Astrocyte (in vitro differentiated cells and primary cell): ENCODE measurements around the gene DCP1B. TPM values are rescaled to one million over a fixed set of nuclear protein-coding genes. Genes with fewer than 3 reads are reported as not detected.

ENCODE experiments used
- DNase-seq: peaks from one replicate; pipeline ENCODE4 v3.0.0-alpha.2; 2010; ENCODE audit warnings: low read depth
- FAIRE-seq: peaks from 2 replicates; lab custom pipeline; 2011; peaks lifted over from hg19 to GRCh38; lab: Jason Lieb, UNC
- H2AFZ ChIP-seq: 2 replicates; pipeline ENCODE4 v1.6.0; 2012; ENCODE audit warnings: low read depth, low read length, inconsistent platforms
- H3K27ac ChIP-seq: 2 replicates; pipeline ENCODE4 v1.5.1; 2011; ENCODE audit warnings: low read depth, low read length, inconsistent platforms
- H3K27me3 ChIP-seq: 2 replicates; pipeline ENCODE4 v1.6.0; 2011; ENCODE audit warnings: low read length, inconsistent platforms; ENCODE audit not compliant: insufficient read depth
- H3K36me3 ChIP-seq: 2 replicates; pipeline ENCODE4 v1.5.1; 2011; ENCODE audit warnings: low read length, inconsistent platforms; ENCODE audit not compliant: insufficient read depth
- H3K4me1 ChIP-seq: 2 replicates; pipeline ENCODE4 v1.5.1; 2011; ENCODE audit warnings: low read length, inconsistent platforms; ENCODE audit not compliant: insufficient read depth
- H3K4me2 ChIP-seq: 2 replicates; pipeline ENCODE4 v1.6.0; 2012; ENCODE audit warnings: low read length, inconsistent platforms
- H3K4me3 ChIP-seq: 2 replicates; pipeline ENCODE4 v1.5.1; 2011; ENCODE audit warnings: low read depth, mild to moderate bottlenecking, low read length, inconsistent platforms; ENCODE audit not compliant: insufficient read depth
- H3K79me2 ChIP-seq: 2 replicates; pipeline ENCODE4 v1.6.0; 2012; ENCODE audit warnings: mild to moderate bottlenecking, low read length, inconsistent platforms; ENCODE audit not compliant: insufficient read depth
- H3K9ac ChIP-seq: 2 replicates; pipeline ENCODE4 v1.6.0; 2012; ENCODE audit warnings: mild to moderate bottlenecking, low read length, inconsistent platforms
- H3K9me3 ChIP-seq: 2 replicates; pipeline ENCODE4 v1.5.1; 2012; ENCODE audit warnings: low read depth, mild to moderate bottlenecking, low read length, inconsistent platforms; ENCODE audit not compliant: insufficient read depth
- H4K20me1 ChIP-seq: 2 replicates; pipeline ENCODE4 v1.6.0; 2012; ENCODE audit warnings: low read length, inconsistent platforms; ENCODE audit not compliant: insufficient read depth
- H3K27ac Mint-ChIP-seq: one replicate; pipeline ENCODE4 v1.8.0; 2021; ENCODE audit warnings: mild to moderate bottlenecking, mixed read lengths; ENCODE audit not compliant: unreplicated experiment
- H3K27me3 Mint-ChIP-seq: one replicate; pipeline ENCODE4 v1.8.0; 2021; ENCODE audit warnings: low read depth, mixed read lengths; ENCODE audit not compliant: unreplicated experiment
- H3K36me3 Mint-ChIP-seq: one replicate; pipeline ENCODE4 v1.8.0; 2021; ENCODE audit warnings: low read depth, mixed read lengths; ENCODE audit not compliant: unreplicated experiment
- H3K4me1 Mint-ChIP-seq: one replicate; pipeline ENCODE4 v1.8.0; 2021; ENCODE audit warnings: low read depth, mixed read lengths; ENCODE audit not compliant: unreplicated experiment
- H3K4me3 Mint-ChIP-seq: one replicate; pipeline ENCODE4 v1.8.0; 2021; ENCODE audit warnings: mild to moderate bottlenecking, moderate library complexity, mixed read lengths; ENCODE audit not compliant: unreplicated experiment
- H3K9me3 Mint-ChIP-seq: one replicate; pipeline ENCODE4 v1.8.0; 2021; ENCODE audit warnings: mild to moderate bottlenecking, mixed read lengths; ENCODE audit not compliant: unreplicated experiment
- CTCF ChIP-seq: IDR thresholded peaks from 2 replicates; pipeline ENCODE4 v1.5.1; 2011; ENCODE audit warnings: low read depth, mild to moderate bottlenecking, inconsistent platforms, low read length, moderate library complexity; ENCODE audit not compliant: insufficient read depth
- EZH2 ChIP-seq: IDR thresholded peaks from 2 replicates; pipeline ENCODE4 v1.6.1; 2012; ENCODE audit warnings: mild to moderate bottlenecking, low read length, inconsistent platforms; ENCODE audit not compliant: insufficient read depth
- total RNA-seq: library from RNA; stranded (reverse); gene quantifications from 2 replicates; pipeline ENCODE4 v1.2.1, GENCODE V29; 2021

The DCP1B gene
- total RNA-seq, 1 donor from 2014 or later = 13.1 TPM

- Histone ChIP-seq H3K4me1 (no peaks in the 10 kb centered on the region), H3K36me3 (no peaks in the 10 kb centered on the region), H3K4me3 (no peak overlapping the region), H3K9ac (no peak overlapping the region), H3K4me2 (no peak overlapping the region), H3K79me2 (no peaks in the 10 kb centered on the region), H3K27ac (no peak overlapping the region), H2AFZ (no peak overlapping the region), H3K9me3 (no peaks in the 10 kb centered on the region), H4K20me1 (no peaks in the 10 kb centered on the region), H3K27me3 (peaks cover 24% of the 10 kb centered on the region)
- no peak for TF ChIP-seq CTCF
- TF ChIP-seq EZH2 = no peak
- DNase-seq = no peak
- Mint-ChIP-seq H3K27ac (no peak overlapping the region), H3K9me3 (no peaks in the 10 kb centered on the region), H3K4me3 (no peak overlapping the region), H3K4me1 (no peaks in the 10 kb centered on the region), H3K36me3 (no peaks in the 10 kb centered on the region), H3K27me3 (peaks cover 7% of the 10 kb centered on the region)
- no peak for FAIRE-seq
These were observed 14.1 kb upstream of the DCP1B start for GRCh38 chr12:2018391-2018790.

GRCh38 chr12:2017546-2018337 lies 13.5 kb upstream of the DCP1B start:
- no peaks in the 10 kb centered on the region for H3K4me1 Mint-ChIP-seq
- H3K9me3 Mint-ChIP-seq = no peaks in the 10 kb centered on the region
- H3K36me3 Mint-ChIP-seq = no peaks in the 10 kb centered on the region
- H3K27ac Mint-ChIP-seq = no peak overlapping the region
- H3K27me3 Mint-ChIP-seq = peaks cover 2% of the 10 kb centered on the region
- Histone ChIP-seq H3K4me2 (no peak overlapping the region), H2AFZ (no peak overlapping the region), H3K27me3 (peaks cover 18% of the 10 kb centered on the region), H3K4me3 (no peak overlapping the region), H3K9ac (no peak overlapping the region), H3K4me1 (no peaks in the 10 kb centered on the region), H3K27ac (no peak overlapping the region), H3K36me3 (no peaks in the 10 kb centered on the region), H3K9me3 (no peaks in the 10 kb centered on the region), H3K79me2 (no peaks in the 10 kb centered on the region), H4K20me1 (no peaks in the 10 kb centered on the region)
- no peak for TF ChIP-seq CTCF
- no peak for TF ChIP-seq EZH2
- DNase-seq = no peak
- H3K4me3 Mint-ChIP-seq = no peak overlapping the region
- FAIRE-seq = no peak
